Caco-2 (cell line): ENCODE results near the gene ZNF19. TPM values are rescaled to one million over a fixed set of nuclear protein-coding genes. Genes with fewer than 3 reads are reported as not detected.
A peak's percentile ranks its signal among the peaks of the same experiment; 100 is the strongest.

ENCODE experiments used
- BruUV-seq: library from RNA; stranded (reverse); fragments of 400-500 nt; replicated peaks from 2 replicates; lab custom pipeline; 2021; lab: Mats Ljungman, UMichigan
- CTCF ChIA-PET: fragments of 300-600 bp; sonication (Branson Sonifier 250); formaldehyde crosslinking; loops from one replicate; lab custom pipeline; 2022; ENCODE audit warnings: antibody characterized with exemption; lab: Charles Lee
- POLR2A ChIA-PET: fragments of 300-600 bp; sonication (Branson Sonifier 250); formaldehyde crosslinking; loops from one replicate; lab custom pipeline; 2022; ENCODE audit warnings: antibody characterized with exemption; lab: Charles Lee
- DNase-seq, 2 experiments: peaks; one replicate each; pipeline versions ENCODE4 v3.0.0 to v3.0.0-alpha.2; 2020 to 2022
- H3K27me3 ChIP-seq: replicated peaks from 2 replicates; pipeline ENCODE4 v1.6.0; 2011; ENCODE audit warnings: low read length; ENCODE audit not compliant: control insufficient read depth, insufficient read depth
- H3K36me3 ChIP-seq: 2 replicates; pipeline ENCODE4 v1.5.1; 2011; ENCODE audit warnings: low read length; ENCODE audit not compliant: control insufficient read depth, insufficient read depth
- H3K4me1 ChIP-seq: fragments of 250-450 bp; sonication (Bioruptor Pico); 2 replicates; pipeline ENCODE4 v1.5.1; 2020; ENCODE audit warnings: mild to moderate bottlenecking
- H3K4me3 ChIP-seq: 2 replicates; pipeline ENCODE4 v1.5.1; 2011; ENCODE audit warnings: low read depth, mild to moderate bottlenecking, control low read depth, low read length
- H3K9me3 ChIP-seq: fragments of 250-450 bp; sonication (Bioruptor Pico); 2 replicates; pipeline ENCODE4 v1.5.1; 2020; ENCODE audit warnings: mild to moderate bottlenecking, moderate library complexity
- H3K27ac Mint-ChIP-seq: one replicate; pipeline ENCODE4 v1.8.0; 2022; ENCODE audit warnings: mixed read lengths; ENCODE audit not compliant: unreplicated experiment
- H3K27me3 Mint-ChIP-seq: one replicate; pipeline ENCODE4 v1.8.0; 2022; ENCODE audit warnings: mixed read lengths; ENCODE audit not compliant: insufficient read depth, unreplicated experiment
- H3K36me3 Mint-ChIP-seq: one replicate; pipeline ENCODE4 v1.8.0; 2022; ENCODE audit warnings: mild to moderate bottlenecking, mixed read lengths; ENCODE audit not compliant: insufficient read depth, unreplicated experiment
- H3K4me1 Mint-ChIP-seq: one replicate; pipeline ENCODE4 v1.8.0; 2022; ENCODE audit warnings: low read depth, mixed read lengths; ENCODE audit not compliant: unreplicated experiment
- H3K4me3 Mint-ChIP-seq: one replicate; pipeline ENCODE4 v1.8.0; 2022; ENCODE audit warnings: mild to moderate bottlenecking, moderate library complexity, mixed read lengths; ENCODE audit not compliant: unreplicated experiment
- H3K9me3 Mint-ChIP-seq: one replicate; pipeline ENCODE4 v1.8.0; 2022; ENCODE audit warnings: mixed read lengths; ENCODE audit not compliant: unreplicated experiment
- intact Hi-C: fragments of 100-400 bp; cut with micrococcal nuclease; formaldehyde crosslinking; loops from one replicate; pipeline ENCODE4 v1.10.0; 2022; ENCODE audit not compliant: unreplicated experiment
- total RNA-seq: library from RNA; stranded (reverse); gene quantifications from 2 replicates; pipeline ENCODE4 v1.2.3, GENCODE V29; 2022
- TF ChIP-seq, protein P1 (sequence below), 2 experiments: fragments of 200-600 bp in 1 of 2; IDR thresholded peaks; 1 replicate in 1 of 2; 2 replicates in 1 of 2; pipeline versions ENCODE4 v1.5.1 to v1.8.0; 2011 to 2022; ENCODE audit warnings: antibody characterized with exemption in 1 of 2, control low read depth in 1 of 2, inconsistent platforms in 1 of 2, low read depth in 1 of 2, low read length in 1 of 2, mild to moderate bottlenecking in 1 of 2, moderate library complexity in 1 of 2; ENCODE audit not compliant: insufficient read depth in 1 of 2, severe bottlenecking in 1 of 2, unreplicated experiment in 1 of 2

The ZNF19 gene
- total RNA-seq, 1 experiment from 2014 or later: 5.1 TPM

DNA sequence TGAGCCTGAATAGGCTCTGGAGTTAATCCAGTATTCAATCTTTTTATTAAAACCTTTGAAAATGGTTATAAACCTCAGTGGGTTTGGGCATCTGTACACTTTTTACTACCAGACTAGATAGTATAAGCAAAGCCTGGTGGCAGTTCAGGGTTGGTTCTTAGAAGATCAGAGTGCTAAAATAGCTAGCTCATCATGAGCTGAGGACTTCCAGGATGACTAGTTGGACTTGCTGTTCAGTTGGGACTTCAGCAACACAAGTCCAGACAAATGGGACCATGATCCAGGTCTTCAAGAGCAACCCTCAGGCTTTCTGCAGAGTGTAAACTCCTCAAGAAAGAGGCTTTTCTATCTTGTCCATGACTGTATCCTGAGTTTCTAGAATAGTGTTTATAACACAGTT is 1.2 kb upstream of the ZNF19 start:
- Mint-ChIP-seq H3K4me1 (no peaks in the 10 kb centered on the region), H3K36me3 (no peaks in the 10 kb centered on the region), H3K4me3 (no peak overlapping the region), H3K27me3 (peaks cover 4% of the 10 kb centered on the region), H3K9me3 (no peaks in the 10 kb centered on the region), H3K27ac (no peak overlapping the region)
- POLR2A ChIA-PET: no interaction called here
- CTCF ChIA-PET: no interaction called here
- no peaks in the 10 kb centered on the region for H3K4me1 ChIP-seq
- H3K27me3 ChIP-seq: no peaks in the 10 kb centered on the region
- intact Hi-C loops: no loop called here
- no peaks in the 10 kb centered on the region for H3K9me3 ChIP-seq
- no peak for DNase-seq
- TF ChIP-seq, protein P1, sequence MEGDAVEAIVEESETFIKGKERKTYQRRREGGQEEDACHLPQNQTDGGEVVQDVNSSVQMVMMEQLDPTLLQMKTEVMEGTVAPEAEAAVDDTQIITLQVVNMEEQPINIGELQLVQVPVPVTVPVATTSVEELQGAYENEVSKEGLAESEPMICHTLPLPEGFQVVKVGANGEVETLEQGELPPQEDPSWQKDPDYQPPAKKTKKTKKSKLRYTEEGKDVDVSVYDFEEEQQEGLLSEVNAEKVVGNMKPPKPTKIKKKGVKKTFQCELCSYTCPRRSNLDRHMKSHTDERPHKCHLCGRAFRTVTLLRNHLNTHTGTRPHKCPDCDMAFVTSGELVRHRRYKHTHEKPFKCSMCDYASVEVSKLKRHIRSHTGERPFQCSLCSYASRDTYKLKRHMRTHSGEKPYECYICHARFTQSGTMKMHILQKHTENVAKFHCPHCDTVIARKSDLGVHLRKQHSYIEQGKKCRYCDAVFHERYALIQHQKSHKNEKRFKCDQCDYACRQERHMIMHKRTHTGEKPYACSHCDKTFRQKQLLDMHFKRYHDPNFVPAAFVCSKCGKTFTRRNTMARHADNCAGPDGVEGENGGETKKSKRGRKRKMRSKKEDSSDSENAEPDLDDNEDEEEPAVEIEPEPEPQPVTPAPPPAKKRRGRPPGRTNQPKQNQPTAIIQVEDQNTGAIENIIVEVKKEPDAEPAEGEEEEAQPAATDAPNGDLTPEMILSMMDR (IDR thresholded peaks at IDR 0.05; ENCODE audit: insufficient read depth in 1 of 2, low read depth in 1 of 2, low read length in 1 of 2, severe bottlenecking in 1 of 2, unreplicated experiment in 1 of 2): no peak
- no TSS peak for BruUV-seq
- H3K36me3 ChIP-seq: no peaks in the 10 kb centered on the region
- H3K4me3 ChIP-seq: no peak overlapping the region

- BruUV-seq: TSS peak; percentile 70
- Mint-ChIP-seq H3K27ac (peak overlapping the region; percentile 36), H3K36me3 (peaks cover 4% of the 10 kb centered on the region), H3K4me3 (peak overlapping the region; percentile 76), H3K4me1 (no peaks in the 10 kb centered on the region), H3K9me3 (no peaks in the 10 kb centered on the region), H3K27me3 (no peaks in the 10 kb centered on the region)
- TF ChIP-seq, protein P1 (IDR thresholded peaks at IDR 0.05; ENCODE audit: insufficient read depth in 1 of 2, low read depth in 1 of 2, low read length in 1 of 2, severe bottlenecking in 1 of 2, unreplicated experiment in 1 of 2): no peak
- ChIA-PET CTCF (interaction anchor here (0.6 kb wide), 1 partner anchor 17 kb away, joined by 3 read pairs; no protein-coding TSS in a partner anchor), POLR2A (interaction anchor here (1.4 kb wide), 1 partner anchor 22 kb away, joined by 7 read pairs; the partner anchor contains the start of gene ZNF23)
- Histone ChIP-seq H3K4me3 (peak overlapping the region; percentile 65), H3K27me3 (no peaks in the 10 kb centered on the region), H3K9me3 (no peaks in the 10 kb centered on the region), H3K4me1 (no peaks in the 10 kb centered on the region), H3K36me3 (no peaks in the 10 kb centered on the region)
- intact Hi-C loops: loop anchor here (1.0 kb wide), 3 partner anchors 16 to 127 kb away; partner anchors contain the start of gene ZNF23
- peak; percentile 78 to 85 for DNase-seq
These were observed 4.9 kb downstream of the ZNF19 start for GRCh38 chr16:71484006-71484893.

GRCh38 chr16:71482569-71482968 is 6.6 kb downstream of the ZNF19 start:
- DNase-seq: no peak
- intact Hi-C loops: no loop called here
- ChIA-PET POLR2A (no interaction called here), CTCF (interaction anchor here (1.5 kb wide), 1 partner anchor 17 kb away, joined by 3 read pairs; no protein-coding TSS in a partner anchor)
- Histone ChIP-seq H3K36me3 (no peaks in the 10 kb centered on the region), H3K27me3 (no peaks in the 10 kb centered on the region), H3K4me1 (no peaks in the 10 kb centered on the region), H3K9me3 (no peaks in the 10 kb centered on the region), H3K4me3 (no peak overlapping the region)
- Mint-ChIP-seq H3K36me3 (peaks cover 6% of the 10 kb centered on the region), H3K4me1 (no peaks in the 10 kb centered on the region), H3K27ac (no peak overlapping the region), H3K27me3 (no peaks in the 10 kb centered on the region), H3K4me3 (no peak overlapping the region), H3K9me3 (no peaks in the 10 kb centered on the region)
- TF ChIP-seq, protein P1 (IDR thresholded peaks at IDR 0.05; ENCODE audit: insufficient read depth in 1 of 2, low read depth in 1 of 2, low read length in 1 of 2, severe bottlenecking in 1 of 2, unreplicated experiment in 1 of 2): no peak
- no TSS peak for BruUV-seq
